HepG2 (cell line): ENCODE measurements around the gene GNB1. TPM values are rescaled to one million over a fixed set of nuclear protein-coding genes. Genes with fewer than 3 reads are reported as not detected.
A peak's percentile ranks its signal among the peaks of the same experiment; 100 is the strongest.

ENCODE experiments used
- ATAD3A ChIP-seq: sonication (generic); formaldehyde crosslinking; IDR thresholded peaks from 2 replicates; pipeline ENCODE4 v1.4.0; 2020; ENCODE audit warnings: missing genetic modification reagents
- CBX2 ChIP-seq, 2 experiments: fragments of 200-600 bp in 1 of 2; sonication (generic); formaldehyde crosslinking in 1 of 2; IDR thresholded peaks; 2 replicates each; pipeline versions ENCODE4 v1.7.0 to v1.8.1; 2018 to 2022; ENCODE audit warnings: low read depth in 2 of 2, low read length in 1 of 2, mild to moderate bottlenecking in 1 of 2, missing genetic modification reagents in 1 of 2
- CEBPG ChIP-seq: IDR thresholded peaks from 2 replicates; pipeline ENCODE4 v1.6.1; 2016
- EEA1 ChIP-seq: sonication (generic); formaldehyde crosslinking; IDR thresholded peaks from 2 replicates; pipeline ENCODE4 v1.5.1; 2020; ENCODE audit warnings: mild to moderate bottlenecking, missing genetic modification reagents, borderline replicate concordance
- KLF12 ChIP-seq: sonication (generic); formaldehyde crosslinking; IDR thresholded peaks from 2 replicates; pipeline ENCODE4 v1.4.0; 2020; ENCODE audit warnings: missing genetic modification reagents, borderline replicate concordance
- NFE2L1 ChIP-seq: sonication (generic); formaldehyde crosslinking; IDR thresholded peaks from 2 replicates; pipeline ENCODE4 v1.4.0; 2020; ENCODE audit warnings: missing genetic modification reagents, mild to moderate bottlenecking, borderline replicate concordance
- RFXAP ChIP-seq: sonication (generic); formaldehyde crosslinking; IDR thresholded peaks from 2 replicates; pipeline ENCODE4 v1.4.0; 2020; ENCODE audit warnings: missing genetic modification reagents, borderline replicate concordance
- SNRNP70 ChIP-seq: fragments of 200-400 bp; formaldehyde crosslinking; IDR thresholded peaks from 2 replicates; pipeline ENCODE4 v1.6.1; 2017; ENCODE audit warnings: mild to moderate bottlenecking, low read depth, low read length, moderate library complexity
- TCF12 ChIP-seq, 2 experiments: fragments of 450-650 bp in 1 of 2; sonication (generic) in 1 of 2; formaldehyde crosslinking in 1 of 2; IDR thresholded peaks; 2 replicates each; pipeline versions ENCODE4 v1.6.1 to v1.8.0; 2017 to 2022; ENCODE audit warnings: antibody characterized with exemption in 1 of 2, mild to moderate bottlenecking in 1 of 2, missing genetic modification reagents in 1 of 2, moderate library complexity in 1 of 2
- ZBTB1 ChIP-seq: sonication (generic); formaldehyde crosslinking; IDR thresholded peaks from 2 replicates; pipeline ENCODE4 v1.4.0; 2020; ENCODE audit warnings: missing genetic modification reagents, borderline replicate concordance
- ZBTB21 ChIP-seq: sonication (generic); formaldehyde crosslinking; IDR thresholded peaks from 2 replicates; pipeline ENCODE4 v1.4.0; 2020; ENCODE audit warnings: missing genetic modification reagents
- ZFP36L2 ChIP-seq: sonication (generic); formaldehyde crosslinking; IDR thresholded peaks from 2 replicates; pipeline ENCODE4 v1.4.0; 2020; ENCODE audit warnings: missing genetic modification reagents
- ZNF430 ChIP-seq: sonication (generic); formaldehyde crosslinking; IDR thresholded peaks from 2 replicates; pipeline ENCODE4 v1.9.0; 2021; ENCODE audit warnings: mild to moderate bottlenecking, missing genetic modification reagents
- polyA plus RNA-seq, 8 experiments: library from polyadenylated mRNA; depleted of rRNA in 3 of 8; stranded (reverse) in 7 of 8; unstranded in 1 of 8; fragments of >200 nt; fragmentation: Illumina TruSeq in 4 of 8; extraction: Trizol in 4 of 8; gene quantifications; 2 replicates each; pipeline versions ENCODE4 v1.2.1 to v1.2.3, GENCODE V29; 2011 to 2016; ENCODE audit warnings: low read depth in 4 of 8, missing spikeins in 1 of 8, mixed read lengths in 1 of 8; ENCODE audit not compliant: insufficient read depth in 1 of 8
- total RNA-seq, 5 experiments: library from RNA; depleted of rRNA; stranded (reverse); fragments of >200 nt; fragmentation: Illumina TruSeq; extraction: Trizol; gene quantifications; 2 replicates each; pipeline ENCODE4 v1.2.3, GENCODE V29; 2016; ENCODE audit warnings: low read depth in 1 of 5
- TF ChIP-seq, protein P1 (sequence below): sonication (generic); formaldehyde crosslinking; IDR thresholded peaks from 2 replicates; pipeline ENCODE4 v1.4.0; 2020; ENCODE audit warnings: mild to moderate bottlenecking, missing genetic modification reagents
- TF ChIP-seq, protein P2 (sequence below): sonication (generic); formaldehyde crosslinking; IDR thresholded peaks from 2 replicates; pipeline ENCODE4 v1.5.1; 2020; ENCODE audit warnings: mild to moderate bottlenecking, missing genetic modification reagents, borderline replicate concordance
- TF ChIP-seq, protein P3 (sequence below): sonication (generic); formaldehyde crosslinking; IDR thresholded peaks from 2 replicates; pipeline ENCODE4 v1.4.0; 2020; ENCODE audit warnings: missing genetic modification reagents, mild to moderate bottlenecking, borderline replicate concordance

The GNB1 gene
- total and polyA plus RNA-seq, 2 of the 13 experiments (the other 11 are each of a cell fraction or from before 2014, with no cell fraction given): 66.2 to 327 TPM

DNA sequence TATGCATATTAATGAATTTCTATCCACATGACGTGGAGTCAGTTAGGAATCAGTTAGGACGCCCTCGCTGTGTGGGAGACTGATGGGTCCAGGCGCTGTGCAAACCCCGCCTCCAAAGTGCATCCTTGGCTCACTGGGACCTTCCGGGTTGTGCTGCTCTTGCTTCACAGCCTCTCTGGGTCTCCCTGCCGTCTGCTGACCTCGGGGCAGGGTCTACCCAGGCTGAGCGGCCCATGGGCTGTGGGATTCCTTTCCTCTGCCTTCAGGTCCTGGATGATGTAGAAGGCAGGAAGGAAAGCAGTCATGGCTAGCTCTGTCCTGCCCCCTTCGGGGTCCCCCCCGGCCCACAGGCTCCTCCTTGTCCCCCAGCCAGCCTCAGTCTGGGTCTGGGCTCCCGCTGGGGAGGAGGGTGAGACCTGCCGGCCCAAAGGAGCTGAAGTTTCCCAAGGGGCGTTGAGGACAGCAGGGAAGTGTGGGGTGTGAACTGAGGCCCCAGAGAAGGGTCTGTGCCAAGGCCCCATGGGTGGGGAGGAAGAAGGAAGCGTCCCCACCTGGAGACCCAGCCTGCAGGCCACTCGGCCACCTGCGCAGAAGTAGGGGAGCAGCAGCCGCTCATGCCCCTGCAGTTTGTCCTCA is 142.1 kb downstream of the GNB1 start (continued):
- TF ChIP-seq, protein P1, sequence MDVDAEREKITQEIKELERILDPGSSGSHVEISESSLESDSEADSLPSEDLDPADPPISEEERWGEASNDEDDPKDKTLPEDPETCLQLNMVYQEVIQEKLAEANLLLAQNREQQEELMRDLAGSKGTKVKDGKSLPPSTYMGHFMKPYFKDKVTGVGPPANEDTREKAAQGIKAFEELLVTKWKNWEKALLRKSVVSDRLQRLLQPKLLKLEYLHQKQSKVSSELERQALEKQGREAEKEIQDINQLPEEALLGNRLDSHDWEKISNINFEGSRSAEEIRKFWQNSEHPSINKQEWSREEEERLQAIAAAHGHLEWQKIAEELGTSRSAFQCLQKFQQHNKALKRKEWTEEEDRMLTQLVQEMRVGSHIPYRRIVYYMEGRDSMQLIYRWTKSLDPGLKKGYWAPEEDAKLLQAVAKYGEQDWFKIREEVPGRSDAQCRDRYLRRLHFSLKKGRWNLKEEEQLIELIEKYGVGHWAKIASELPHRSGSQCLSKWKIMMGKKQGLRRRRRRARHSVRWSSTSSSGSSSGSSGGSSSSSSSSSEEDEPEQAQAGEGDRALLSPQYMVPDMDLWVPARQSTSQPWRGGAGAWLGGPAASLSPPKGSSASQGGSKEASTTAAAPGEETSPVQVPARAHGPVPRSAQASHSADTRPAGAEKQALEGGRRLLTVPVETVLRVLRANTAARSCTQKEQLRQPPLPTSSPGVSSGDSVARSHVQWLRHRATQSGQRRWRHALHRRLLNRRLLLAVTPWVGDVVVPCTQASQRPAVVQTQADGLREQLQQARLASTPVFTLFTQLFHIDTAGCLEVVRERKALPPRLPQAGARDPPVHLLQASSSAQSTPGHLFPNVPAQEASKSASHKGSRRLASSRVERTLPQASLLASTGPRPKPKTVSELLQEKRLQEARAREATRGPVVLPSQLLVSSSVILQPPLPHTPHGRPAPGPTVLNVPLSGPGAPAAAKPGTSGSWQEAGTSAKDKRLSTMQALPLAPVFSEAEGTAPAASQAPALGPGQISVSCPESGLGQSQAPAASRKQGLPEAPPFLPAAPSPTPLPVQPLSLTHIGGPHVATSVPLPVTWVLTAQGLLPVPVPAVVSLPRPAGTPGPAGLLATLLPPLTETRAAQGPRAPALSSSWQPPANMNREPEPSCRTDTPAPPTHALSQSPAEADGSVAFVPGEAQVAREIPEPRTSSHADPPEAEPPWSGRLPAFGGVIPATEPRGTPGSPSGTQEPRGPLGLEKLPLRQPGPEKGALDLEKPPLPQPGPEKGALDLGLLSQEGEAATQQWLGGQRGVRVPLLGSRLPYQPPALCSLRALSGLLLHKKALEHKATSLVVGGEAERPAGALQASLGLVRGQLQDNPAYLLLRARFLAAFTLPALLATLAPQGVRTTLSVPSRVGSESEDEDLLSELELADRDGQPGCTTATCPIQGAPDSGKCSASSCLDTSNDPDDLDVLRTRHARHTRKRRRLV: no peak
- TF ChIP-seq RFXAP (CRISPR knock-in tag): no peak
- no peak for TF ChIP-seq EEA1 (CRISPR knock-in tag)
- TF ChIP-seq ZBTB1 (CRISPR knock-in tag): no peak
- TF ChIP-seq SNRNP70: no peak
- no peak for TF ChIP-seq NFE2L1 (CRISPR knock-in tag)
- TF ChIP-seq ZNF430: no peak
- TF ChIP-seq, protein P2, sequence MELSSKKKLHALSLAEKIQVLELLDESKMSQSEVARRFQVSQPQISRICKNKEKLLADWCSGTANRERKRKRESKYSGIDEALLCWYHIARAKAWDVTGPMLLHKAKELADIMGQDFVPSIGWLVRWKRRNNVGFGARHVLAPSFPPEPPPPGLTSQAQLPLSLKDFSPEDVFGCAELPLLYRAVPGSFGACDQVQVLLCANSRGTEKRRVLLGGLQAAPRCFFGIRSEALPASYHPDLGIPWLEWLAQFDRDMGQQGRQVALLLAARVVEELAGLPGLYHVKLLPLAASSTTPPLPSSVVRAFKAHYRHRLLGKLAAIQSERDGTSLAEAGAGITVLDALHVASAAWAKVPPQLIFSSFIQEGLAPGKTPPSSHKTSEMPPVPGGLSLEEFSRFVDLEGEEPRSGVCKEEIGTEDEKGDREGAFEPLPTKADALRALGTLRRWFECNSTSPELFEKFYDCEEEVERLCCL (CRISPR knock-in tag): no peak
- no peak for TF ChIP-seq ZBTB21 (CRISPR knock-in tag)
- TF ChIP-seq, protein P3, sequence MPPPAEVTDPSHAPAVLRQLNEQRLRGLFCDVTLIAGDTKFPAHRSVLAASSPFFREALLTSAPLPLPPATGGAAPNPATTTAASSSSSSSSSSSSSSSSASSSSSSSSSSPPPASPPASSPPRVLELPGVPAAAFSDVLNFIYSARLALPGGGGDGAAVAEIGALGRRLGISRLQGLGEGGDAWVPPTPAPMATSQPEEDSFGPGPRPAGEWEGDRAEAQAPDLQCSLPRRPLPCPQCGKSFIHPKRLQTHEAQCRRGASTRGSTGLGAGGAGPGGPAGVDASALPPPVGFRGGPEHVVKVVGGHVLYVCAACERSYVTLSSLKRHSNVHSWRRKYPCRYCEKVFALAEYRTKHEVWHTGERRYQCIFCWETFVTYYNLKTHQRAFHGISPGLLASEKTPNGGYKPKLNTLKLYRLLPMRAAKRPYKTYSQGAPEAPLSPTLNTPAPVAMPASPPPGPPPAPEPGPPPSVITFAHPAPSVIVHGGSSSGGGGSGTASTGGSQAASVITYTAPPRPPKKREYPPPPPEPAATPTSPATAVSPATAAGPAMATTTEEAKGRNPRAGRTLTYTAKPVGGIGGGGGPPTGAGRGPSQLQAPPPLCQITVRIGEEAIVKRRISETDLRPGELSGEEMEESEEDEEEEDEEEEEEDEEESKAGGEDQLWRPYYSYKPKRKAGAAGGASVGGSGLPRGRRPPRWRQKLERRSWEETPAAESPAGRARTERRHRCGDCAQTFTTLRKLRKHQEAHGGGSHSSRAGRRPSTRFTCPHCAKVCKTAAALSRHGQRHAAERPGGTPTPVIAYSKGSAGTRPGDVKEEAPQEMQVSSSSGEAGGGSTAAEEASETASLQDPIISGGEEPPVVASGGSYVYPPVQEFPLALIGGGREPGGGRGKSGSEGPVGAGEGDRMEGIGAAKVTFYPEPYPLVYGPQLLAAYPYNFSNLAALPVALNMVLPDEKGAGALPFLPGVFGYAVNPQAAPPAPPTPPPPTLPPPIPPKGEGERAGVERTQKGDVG (CRISPR knock-in tag): peak; percentile 53; the same call in 1 of the 2 replicates
- TF ChIP-seq CBX2 (IDR thresholded peaks at IDR 0.05; ENCODE audit: low read depth, low read length): no peak
- no peak for TF ChIP-seq CBX2 (CRISPR knock-in tag; IDR thresholded peaks at IDR 0.05; ENCODE audit: low read depth)
- TF ChIP-seq ATAD3A (CRISPR knock-in tag): no peak
- no peak for TF ChIP-seq ZFP36L2
- TF ChIP-seq KLF12 (CRISPR knock-in tag): 0 out of 2 replicates have a peak, but pooled peaks have one; percentile 30
- peak; percentile 81 for TF ChIP-seq CEBPG (CRISPR knock-in tag)
- no peak for TF ChIP-seq TCF12 (IDR thresholded peaks at IDR 0.05)
- TF ChIP-seq TCF12 (CRISPR knock-in tag; IDR thresholded peaks at IDR 0.05): no peak
